ENCODE results near the gene CYP26B1.

GRCh38 chr2:72155151-72155550 is 7.5 kb upstream of the CYP26B1 start:
- TF ChIP-seq CTCF (IDR thresholded peaks at IDR 0.05; ENCODE audit: poor library complexity) (no peak), EZH2phosphoT487 (IDR thresholded peaks at IDR 0.05; ENCODE audit: low read depth, severe bottlenecking, unreplicated experiment) (no peak)
